A549 (cell line): Measurements from ENCODE around the gene EEF1A1.

ENCODE experiments used
- CEBPB ChIP-seq, 2 experiments: fragments of >200 bp in 1 of 2; sonication (Bioruptor Twin) in 1 of 2; formaldehyde crosslinking in 1 of 2; IDR thresholded peaks; 2 replicates each; pipeline ENCODE4 v1.6.1; 2012 to 2016
- CHD2 ChIP-seq: fragments of 150-350 bp; IDR thresholded peaks from 2 replicates; pipeline ENCODE4 v1.6.1; 2014; ENCODE audit warnings: low read length; ENCODE audit not compliant: partially characterized antibody
- KDM5A ChIP-seq: fragments of 200-600 bp; sonication (generic); IDR thresholded peaks from 2 replicates; pipeline ENCODE4 v1.6.1; 2016; ENCODE audit warnings: antibody characterized with exemption, mild to moderate bottlenecking
- MAX ChIP-seq: IDR thresholded peaks from 2 replicates; pipeline ENCODE4 v1.6.1; 2012
- POLR2A ChIP-seq: IDR thresholded peaks from 2 replicates; pipeline ENCODE4 v1.6.1; 2012; ENCODE audit warnings: mild to moderate bottlenecking, low read length
- POLR2AphosphoS2 ChIP-seq: conservative IDR thresholded peaks from 2 replicates; pipeline ENCODE4 v1.6.1; 2012; ENCODE audit warnings: low read length, improper control_type of control experiment, inconsistent platforms
- RAD21 ChIP-seq, 2 experiments: fragments of >200 bp in 1 of 2; sonication (Bioruptor Twin) in 1 of 2; formaldehyde crosslinking in 1 of 2; IDR thresholded peaks in 1 of 2; conservative IDR thresholded peaks in 1 of 2; 2 replicates in 1 of 2; 3 replicates in 1 of 2; pipeline ENCODE4 v1.6.1; 2012 to 2018; ENCODE audit warnings: inconsistent platforms in 1 of 2
- RNF2 ChIP-seq: fragments of 200-600 bp; sonication (generic); IDR thresholded peaks from 2 replicates; pipeline ENCODE4 v1.6.1; 2016; ENCODE audit warnings: low read depth, mild to moderate bottlenecking, antibody characterized with exemption, moderate library complexity, borderline replicate concordance
- SMC3 ChIP-seq: fragments of >200 bp; sonication (Bioruptor Twin); formaldehyde crosslinking; IDR thresholded peaks from 3 replicates; pipeline ENCODE4 v1.6.1; 2018; ENCODE audit warnings: inconsistent platforms
- USF2 ChIP-seq: fragments of 450-650 bp; IDR thresholded peaks from 2 replicates; pipeline ENCODE4 v1.6.1; 2014; ENCODE audit warnings: antibody characterized with exemption
- TF ChIP-seq, protein P1 (sequence below): fragments of >200 bp; sonication (Bioruptor Twin); formaldehyde crosslinking; IDR thresholded peaks from 3 replicates; pipeline ENCODE4 v1.5.1; 2016
- TF ChIP-seq, protein P2 (sequence below): fragments of 250-450 bp; sonication (Bioruptor Pico); IDR thresholded peaks from 2 replicates; pipeline ENCODE4 v1.5.0; 2020; ENCODE audit warnings: low read depth, mild to moderate bottlenecking, moderate library complexity

- TF ChIP-seq RAD21 (conservative IDR thresholded peaks at IDR 0.05 in 1 of 2, IDR thresholded peaks at IDR 0.05 in 1 of 2) (no peak), POLR2A (no peak), SMC3 (no peak), POLR2AphosphoS2 (no peak), KDM5A (no peak), USF2 (no peak), CEBPB (IDR thresholded peaks at IDR 0.05) (no peak), MAX (no peak), RNF2 (no peak), CHD2 (no peak)
- TF ChIP-seq, protein P1, sequence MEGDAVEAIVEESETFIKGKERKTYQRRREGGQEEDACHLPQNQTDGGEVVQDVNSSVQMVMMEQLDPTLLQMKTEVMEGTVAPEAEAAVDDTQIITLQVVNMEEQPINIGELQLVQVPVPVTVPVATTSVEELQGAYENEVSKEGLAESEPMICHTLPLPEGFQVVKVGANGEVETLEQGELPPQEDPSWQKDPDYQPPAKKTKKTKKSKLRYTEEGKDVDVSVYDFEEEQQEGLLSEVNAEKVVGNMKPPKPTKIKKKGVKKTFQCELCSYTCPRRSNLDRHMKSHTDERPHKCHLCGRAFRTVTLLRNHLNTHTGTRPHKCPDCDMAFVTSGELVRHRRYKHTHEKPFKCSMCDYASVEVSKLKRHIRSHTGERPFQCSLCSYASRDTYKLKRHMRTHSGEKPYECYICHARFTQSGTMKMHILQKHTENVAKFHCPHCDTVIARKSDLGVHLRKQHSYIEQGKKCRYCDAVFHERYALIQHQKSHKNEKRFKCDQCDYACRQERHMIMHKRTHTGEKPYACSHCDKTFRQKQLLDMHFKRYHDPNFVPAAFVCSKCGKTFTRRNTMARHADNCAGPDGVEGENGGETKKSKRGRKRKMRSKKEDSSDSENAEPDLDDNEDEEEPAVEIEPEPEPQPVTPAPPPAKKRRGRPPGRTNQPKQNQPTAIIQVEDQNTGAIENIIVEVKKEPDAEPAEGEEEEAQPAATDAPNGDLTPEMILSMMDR = no peak
- TF ChIP-seq, protein P2, sequence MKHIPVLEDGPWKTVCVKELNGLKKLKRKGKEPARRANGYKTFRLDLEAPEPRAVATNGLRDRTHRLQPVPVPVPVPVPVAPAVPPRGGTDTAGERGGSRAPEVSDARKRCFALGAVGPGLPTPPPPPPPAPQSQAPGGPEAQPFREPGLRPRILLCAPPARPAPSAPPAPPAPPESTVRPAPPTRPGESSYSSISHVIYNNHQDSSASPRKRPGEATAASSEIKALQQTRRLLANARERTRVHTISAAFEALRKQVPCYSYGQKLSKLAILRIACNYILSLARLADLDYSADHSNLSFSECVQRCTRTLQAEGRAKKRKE (CRISPR knock-in tag) = no peak
Observed at GRCh38 chr6:73558624-73559398, 38.0 kb upstream of the EEF1A1 start.
